Caco-2 (cell line): ENCODE measurements around the gene SLC30A4. TPM values are rescaled to one million over a fixed set of nuclear protein-coding genes. Genes with fewer than 3 reads are reported as not detected.
"Not testable (repeated sequence)": the region's sequence is repeated elsewhere in the genome, so short reads cannot be mapped to it uniquely, and the experiment has no call there.

Experiments used
- BruUV-seq: library from RNA; stranded (reverse); fragments of 400-500 nt; replicated peaks from 2 replicates; lab custom pipeline; 2021; lab: Mats Ljungman, UMichigan
- CTCF ChIA-PET: fragments of 300-600 bp; sonication (Branson Sonifier 250); formaldehyde crosslinking; loops from one replicate; lab custom pipeline; 2022; ENCODE audit warnings: antibody characterized with exemption; lab: Charles Lee
- POLR2A ChIA-PET: fragments of 300-600 bp; sonication (Branson Sonifier 250); formaldehyde crosslinking; loops from one replicate; lab custom pipeline; 2022; ENCODE audit warnings: antibody characterized with exemption; lab: Charles Lee
- DNase-seq, 2 experiments: peaks; one replicate each; pipeline versions ENCODE4 v3.0.0 to v3.0.0-alpha.2; 2020 to 2022
- H3K27me3 ChIP-seq: replicated peaks from 2 replicates; pipeline ENCODE4 v1.6.0; 2011; ENCODE audit warnings: low read length; ENCODE audit not compliant: control insufficient read depth, insufficient read depth
- H3K36me3 ChIP-seq: 2 replicates; pipeline ENCODE4 v1.5.1; 2011; ENCODE audit warnings: low read length; ENCODE audit not compliant: control insufficient read depth, insufficient read depth
- H3K4me1 ChIP-seq: fragments of 250-450 bp; sonication (Bioruptor Pico); 2 replicates; pipeline ENCODE4 v1.5.1; 2020; ENCODE audit warnings: mild to moderate bottlenecking
- H3K4me3 ChIP-seq: 2 replicates; pipeline ENCODE4 v1.5.1; 2011; ENCODE audit warnings: low read depth, mild to moderate bottlenecking, control low read depth, low read length
- H3K9me3 ChIP-seq: fragments of 250-450 bp; sonication (Bioruptor Pico); 2 replicates; pipeline ENCODE4 v1.5.1; 2020; ENCODE audit warnings: mild to moderate bottlenecking, moderate library complexity
- H3K27ac Mint-ChIP-seq: one replicate; pipeline ENCODE4 v1.8.0; 2022; ENCODE audit warnings: mixed read lengths; ENCODE audit not compliant: unreplicated experiment
- H3K27me3 Mint-ChIP-seq: one replicate; pipeline ENCODE4 v1.8.0; 2022; ENCODE audit warnings: mixed read lengths; ENCODE audit not compliant: insufficient read depth, unreplicated experiment
- H3K36me3 Mint-ChIP-seq: one replicate; pipeline ENCODE4 v1.8.0; 2022; ENCODE audit warnings: mild to moderate bottlenecking, mixed read lengths; ENCODE audit not compliant: insufficient read depth, unreplicated experiment
- H3K4me1 Mint-ChIP-seq: one replicate; pipeline ENCODE4 v1.8.0; 2022; ENCODE audit warnings: low read depth, mixed read lengths; ENCODE audit not compliant: unreplicated experiment
- H3K4me3 Mint-ChIP-seq: one replicate; pipeline ENCODE4 v1.8.0; 2022; ENCODE audit warnings: mild to moderate bottlenecking, moderate library complexity, mixed read lengths; ENCODE audit not compliant: unreplicated experiment
- H3K9me3 Mint-ChIP-seq: one replicate; pipeline ENCODE4 v1.8.0; 2022; ENCODE audit warnings: mixed read lengths; ENCODE audit not compliant: unreplicated experiment
- CTCF ChIP-seq, 2 experiments: fragments of 200-600 bp in 1 of 2; IDR thresholded peaks; 1 replicate in 1 of 2; 2 replicates in 1 of 2; pipeline versions ENCODE4 v1.5.1 to v1.8.0; 2011 to 2022; ENCODE audit warnings: antibody characterized with exemption in 1 of 2, control low read depth in 1 of 2, inconsistent platforms in 1 of 2, low read depth in 1 of 2, low read length in 1 of 2, mild to moderate bottlenecking in 1 of 2, moderate library complexity in 1 of 2; ENCODE audit not compliant: insufficient read depth in 1 of 2, severe bottlenecking in 1 of 2, unreplicated experiment in 1 of 2
- intact Hi-C: fragments of 100-400 bp; cut with micrococcal nuclease; formaldehyde crosslinking; loops from one replicate; pipeline ENCODE4 v1.10.0; 2022; ENCODE audit not compliant: unreplicated experiment
- total RNA-seq: library from RNA; stranded (reverse); gene quantifications from 2 replicates; pipeline ENCODE4 v1.2.3, GENCODE V29; 2022

The SLC30A4 gene
- total RNA-seq, 1 experiment from 2014 or later = 0.61 TPM

- Mint-ChIP-seq H3K36me3 (no peaks in the 10 kb centered on the region), H3K27ac (no peak overlapping the region), H3K9me3 (no peaks in the 10 kb centered on the region), H3K4me3 (no peak overlapping the region), H3K4me1 (peaks cover 6% of the 10 kb centered on the region), H3K27me3 (peaks cover 3% of the 10 kb centered on the region)
- no TSS peak for BruUV-seq
- intact Hi-C loops = no loop called here
- H3K36me3 ChIP-seq = no peaks in the 10 kb centered on the region
- no peak for TF ChIP-seq CTCF (IDR thresholded peaks at IDR 0.05; ENCODE audit: insufficient read depth in 1 of 2, low read depth in 1 of 2, low read length in 1 of 2, severe bottlenecking in 1 of 2, unreplicated experiment in 1 of 2)
- H3K4me1 ChIP-seq = no peaks in the 10 kb centered on the region
- POLR2A ChIA-PET = no interaction called here
- no peaks in the 10 kb centered on the region for H3K9me3 ChIP-seq
- H3K27me3 ChIP-seq = no peaks in the 10 kb centered on the region
- H3K4me3 ChIP-seq = no peak overlapping the region
- DNase-seq = no peak
- CTCF ChIA-PET = no interaction called here
Measured at GRCh38 chr15:45536934-45537333, 14.4 kb upstream of the SLC30A4 start.

GRCh38 chr15:45535486-45536042, 13.0 kb upstream of the SLC30A4 start:
- BruUV-seq = no TSS peak
- POLR2A ChIA-PET = no interaction called here
- Mint-ChIP-seq H3K4me1 (peaks cover 6% of the 10 kb centered on the region), H3K27me3 (peaks cover 3% of the 10 kb centered on the region), H3K4me3 (no peak overlapping the region), H3K36me3 (no peaks in the 10 kb centered on the region), H3K9me3 (no peaks in the 10 kb centered on the region), H3K27ac (no peak overlapping the region)
- no peaks in the 10 kb centered on the region for H3K9me3 ChIP-seq
- intact Hi-C loops = no loop called here
- CTCF ChIA-PET = interaction anchor here (0.6 kb wide), 1 partner anchor 23 kb away, joined by 5 read pairs; no protein-coding TSS in a partner anchor
- DNase-seq = no peak
- TF ChIP-seq CTCF (IDR thresholded peaks at IDR 0.05; ENCODE audit: insufficient read depth in 1 of 2, low read depth in 1 of 2, low read length in 1 of 2, severe bottlenecking in 1 of 2, unreplicated experiment in 1 of 2) = no peak
- H3K36me3 ChIP-seq = no peaks in the 10 kb centered on the region
- H3K4me3 ChIP-seq = no peak overlapping the region
- no peaks in the 10 kb centered on the region for H3K27me3 ChIP-seq
- H3K4me1 ChIP-seq = no peaks in the 10 kb centered on the region

GRCh38 chr15:45534821-45535220, 12.3 kb upstream of the SLC30A4 start:
- H3K27ac Mint-ChIP-seq = no peak overlapping the region
- CTCF ChIA-PET = no interaction called here
- peaks cover 6% of the 10 kb centered on the region for H3K4me1 Mint-ChIP-seq
- BruUV-seq = no TSS peak
- no peaks in the 10 kb centered on the region for H3K9me3 ChIP-seq
- no peaks in the 10 kb centered on the region for H3K4me1 ChIP-seq
- no peak overlapping the region for H3K4me3 Mint-ChIP-seq
- no peaks in the 10 kb centered on the region for H3K27me3 ChIP-seq
- POLR2A ChIA-PET = no interaction called here
- peaks cover 3% of the 10 kb centered on the region for H3K27me3 Mint-ChIP-seq
- DNase-seq = no peak
- TF ChIP-seq CTCF (IDR thresholded peaks at IDR 0.05; ENCODE audit: insufficient read depth in 1 of 2, low read depth in 1 of 2, low read length in 1 of 2, severe bottlenecking in 1 of 2, unreplicated experiment in 1 of 2) = no peak
- H3K36me3 Mint-ChIP-seq = no peaks in the 10 kb centered on the region
- no peaks in the 10 kb centered on the region for H3K36me3 ChIP-seq
- intact Hi-C loops = no loop called here
- H3K9me3 Mint-ChIP-seq = no peaks in the 10 kb centered on the region
- H3K4me3 ChIP-seq = no peak overlapping the region

- H3K27ac Mint-ChIP-seq, H3K4me1 Mint-ChIP-seq, H3K9me3 ChIP-seq, H3K27me3 Mint-ChIP-seq, intact Hi-C loops, BruUV-seq, CTCF ChIA-PET, H3K4me1 ChIP-seq, DNase-seq, H3K27me3 ChIP-seq, H3K9me3 Mint-ChIP-seq, H3K36me3 Mint-ChIP-seq, H3K4me3 Mint-ChIP-seq, H3K4me3 ChIP-seq, H3K36me3 ChIP-seq: not testable (repeated sequence)
- POLR2A ChIA-PET = interaction anchor here (0.6 kb wide), 1 partner anchor 57 kb away, joined by 3 read pairs; no protein-coding TSS in a partner anchor
Measured at GRCh38 chr15:45532892-45533291, 10.3 kb upstream of the SLC30A4 start.
